Ascending aorta (tissue), 2 donors: ENCODE data around the gene LRRC8B. TPM values are rescaled to one million over a fixed set of nuclear protein-coding genes. Genes with fewer than 3 reads are reported as not detected.
"Not testable (repeated sequence)": the region's sequence is repeated elsewhere in the genome, so short reads cannot be mapped to it uniquely, and the experiment has no call there.

ENCODE experiments used
- DNase-seq, 2 donors: peaks; one replicate each; pipeline ENCODE4 v3.0.0-alpha.2; 2019; ENCODE audit warnings: low spot score in 2 of 2
- H3K27ac ChIP-seq, 2 donors: fragments of 200-600 bp; sonication (generic); one replicate each; pipeline ENCODE4 v1.5.1; 2016 to 2017; ENCODE audit warnings: mild to moderate bottlenecking in 1 of 2
- H3K27me3 ChIP-seq: fragments of 200-600 bp; sonication (generic); one replicate; pipeline ENCODE4 v1.5.1; 2017
- H3K36me3 ChIP-seq, 2 donors: fragments of 200-600 bp; sonication (generic); one replicate each; pipeline ENCODE4 v1.5.1; 2016
- H3K4me1 ChIP-seq, 2 donors: fragments of 200-600 bp; sonication (generic); one replicate each; pipeline ENCODE4 v1.5.1; 2016 to 2017; ENCODE audit warnings: mild to moderate bottlenecking in 1 of 2
- H3K4me3 ChIP-seq, 2 donors: fragments of 200-600 bp; sonication (generic); one replicate each; pipeline ENCODE4 v1.5.1; 2016 to 2017; ENCODE audit warnings: mild to moderate bottlenecking in 1 of 2
- H3K9me3 ChIP-seq, 2 donors: fragments of 200-600 bp; sonication (generic); one replicate each; pipeline ENCODE4 v1.5.1; 2016
- CTCF ChIP-seq, 3 experiments: fragments of 200-600 bp in 2 of 3; fragments of 450-650 bp in 1 of 3; sonication (generic) in 2 of 3; IDR thresholded peaks; one replicate each; pipeline ENCODE4 v1.5.1; 2016 to 2019; ENCODE audit warnings: antibody characterized with exemption in 3 of 3, mild to moderate bottlenecking in 1 of 3, moderate library complexity in 1 of 3
- intact Hi-C: fragments of 100-400 bp; cut with DNase I; formaldehyde crosslinking; loops from one replicate; pipeline ENCODE4 v1.15.1; 2023
- total RNA-seq: library from RNA; depleted of rRNA; stranded (reverse); fragments of >200 nt; gene quantifications from one replicate; pipeline ENCODE4 v1.1.0, GENCODE V29; 2016

The LRRC8B gene
- total RNA-seq, 1 donor from 2014 or later = 4.2 TPM

GRCh38 chr1:89538361-89538760 is 13.7 kb downstream of the LRRC8B start:
- Histone ChIP-seq H3K27ac (no peak overlapping the region), H3K4me3 (no peak overlapping the region), H3K27me3 (no peaks in the 10 kb centered on the region), H3K4me1 (no peaks in the 10 kb centered on the region), H3K9me3 (no peaks in the 10 kb centered on the region), H3K36me3 (no peaks in the 10 kb centered on the region)
- intact Hi-C loops = no loop called here
- no peak for DNase-seq
- no peak for TF ChIP-seq CTCF (IDR thresholded peaks at IDR 0.05)

- no peak overlapping the region for H3K27ac ChIP-seq
Observed at GRCh38 chr1:89539128-89539527, 14.5 kb downstream of the LRRC8B start.

GRCh38 chr1:89540406-89540970 is 15.9 kb downstream of the LRRC8B start:
- Histone ChIP-seq H3K27ac (no peak overlapping the region), H3K4me3 (no peak overlapping the region), H3K4me1 (no peaks in the 10 kb centered on the region), H3K27me3 (no peaks in the 10 kb centered on the region), H3K36me3 (no peaks in the 10 kb centered on the region), H3K9me3 (no peaks in the 10 kb centered on the region)
- intact Hi-C loops = no loop called here
- DNase-seq = no peak
- no peak for TF ChIP-seq CTCF (IDR thresholded peaks at IDR 0.05)

More at GRCh38 chr1:89539128-89539527, 14.5 kb downstream of the LRRC8B start:
- no peak overlapping the region for H3K4me3 ChIP-seq
- no peaks in the 10 kb centered on the region for H3K9me3 ChIP-seq
- no peak for DNase-seq
- no peaks in the 10 kb centered on the region for H3K36me3 ChIP-seq
- intact Hi-C loops = no loop called here
- H3K27me3 ChIP-seq = no peaks in the 10 kb centered on the region
- TF ChIP-seq CTCF (IDR thresholded peaks at IDR 0.05) = no peak
- H3K4me1 ChIP-seq = no peaks in the 10 kb centered on the region

GRCh38 chr1:89542345-89542744 is 17.7 kb downstream of the LRRC8B start:
- Histone ChIP-seq H3K4me3 (no peak overlapping the region), H3K36me3 (no peaks in the 10 kb centered on the region), H3K27ac (no peak overlapping the region), H3K4me1 (no peaks in the 10 kb centered on the region), H3K9me3 (no peaks in the 10 kb centered on the region), H3K27me3 (no peaks in the 10 kb centered on the region)
- TF ChIP-seq CTCF (IDR thresholded peaks at IDR 0.05) = no peak
- intact Hi-C loops = no loop called here
- DNase-seq = no peak

- intact Hi-C loops, H3K36me3 ChIP-seq, H3K27ac ChIP-seq, DNase-seq, H3K9me3 ChIP-seq, H3K4me1 ChIP-seq, H3K4me3 ChIP-seq, H3K27me3 ChIP-seq: not testable (repeated sequence)
Observed at GRCh38 chr1:89543632-89544031, 19.0 kb downstream of the LRRC8B start.

GRCh38 chr1:89545264-89546038 is 20.8 kb downstream of the LRRC8B start:
- H3K27ac ChIP-seq = no peak overlapping the region

More at GRCh38 chr1:89545264-89546038, 20.8 kb downstream of the LRRC8B start:
- no peaks in the 10 kb centered on the region for H3K9me3 ChIP-seq
- no peaks in the 10 kb centered on the region for H3K27me3 ChIP-seq
- no peaks in the 10 kb centered on the region for H3K4me1 ChIP-seq
- no peak for TF ChIP-seq CTCF (IDR thresholded peaks at IDR 0.05)
- H3K4me3 ChIP-seq = no peak overlapping the region
- H3K36me3 ChIP-seq = no peaks in the 10 kb centered on the region
- DNase-seq = no peak
- intact Hi-C loops = no loop called here
